Neural progenitor cell (in vitro differentiated cells): ENCODE results near the gene TET2. TPM values are rescaled to one million over a fixed set of nuclear protein-coding genes. Genes with fewer than 3 reads are reported as not detected.
A peak's percentile ranks its signal among the peaks of the same experiment; 100 is the strongest.

Experiments
- DNase-seq: peaks from one replicate; pipeline ENCODE4 v3.0.0-alpha.2; 2016; ENCODE audit warnings: low spot score
- H2AFZ ChIP-seq: fragments of 200-600 bp; sonication (generic); replicated peaks from 2 replicates; pipeline ENCODE4 v1.6.1; 2016; ENCODE audit warnings: antibody characterized with exemption
- H3F3A ChIP-seq: fragments of 200-600 bp; sonication (generic); 2 replicates; pipeline ENCODE4 v1.6.1; 2016; ENCODE audit warnings: antibody characterized with exemption, low read depth
- H3K27ac ChIP-seq: fragments of 200-600 bp; sonication (generic); 2 replicates; pipeline ENCODE4 v1.5.1; 2016; ENCODE audit warnings: mild to moderate bottlenecking
- H3K27me3 ChIP-seq: fragments of 200-600 bp; sonication (generic); 2 replicates; pipeline ENCODE4 v1.6.1; 2016; ENCODE audit warnings: mild to moderate bottlenecking, moderate library complexity
- H3K36me3 ChIP-seq: fragments of 200-600 bp; sonication (generic); 2 replicates; pipeline ENCODE4 v1.5.1; 2016
- H3K4me1 ChIP-seq: fragments of 200-600 bp; sonication (generic); 2 replicates; pipeline ENCODE4 v1.6.1; 2016; ENCODE audit warnings: mixed run types
- H3K4me2 ChIP-seq: fragments of 200-600 bp; sonication (generic); 2 replicates; pipeline ENCODE4 v1.6.1; 2016
- H3K4me3 ChIP-seq: fragments of 200-600 bp; sonication (generic); 2 replicates; pipeline ENCODE4 v1.5.1; 2016
- H3K79me2 ChIP-seq: fragments of 200-600 bp; sonication (generic); 2 replicates; pipeline ENCODE4 v1.6.1; 2016; ENCODE audit warnings: low read depth
- H3K9ac ChIP-seq: fragments of 200-600 bp; sonication (generic); 2 replicates; pipeline ENCODE4 v1.6.1; 2016
- H3K9me3 ChIP-seq: fragments of 200-600 bp; sonication (generic); 2 replicates; pipeline ENCODE4 v1.5.1; 2016; ENCODE audit warnings: low read depth
- H4K20me1 ChIP-seq: fragments of 200-600 bp; sonication (generic); 2 replicates; pipeline ENCODE4 v1.6.1; 2016; ENCODE audit warnings: low read depth
- H3K27ac Mint-ChIP-seq: 3 replicates; pipeline ENCODE4 v1.8.0; 2021; ENCODE audit warnings: mixed read lengths
- H3K27me3 Mint-ChIP-seq: 2 replicates; pipeline ENCODE4 v1.8.0; 2022; ENCODE audit warnings: low read depth, mild to moderate bottlenecking, inconsistent platforms, moderate library complexity, mixed read lengths; ENCODE audit not compliant: insufficient read depth
- H3K36me3 Mint-ChIP-seq: 3 replicates; pipeline ENCODE4 v1.8.0; 2021; ENCODE audit warnings: mixed read lengths
- H3K4me1 Mint-ChIP-seq: 3 replicates; pipeline ENCODE4 v1.8.0; 2021; ENCODE audit warnings: mixed read lengths
- H3K4me3 Mint-ChIP-seq: 3 replicates; pipeline ENCODE4 v1.8.0; 2021; ENCODE audit warnings: mild to moderate bottlenecking, moderate library complexity, mixed read lengths
- H3K9me3 Mint-ChIP-seq: 3 replicates; pipeline ENCODE4 v1.8.0; 2020; ENCODE audit warnings: mixed read lengths
- CTCF ChIP-seq: fragments of 200-600 bp; sonication (generic); IDR thresholded peaks from 2 replicates; pipeline ENCODE4 v1.5.1; 2017; ENCODE audit warnings: antibody characterized with exemption, mild to moderate bottlenecking
- EZH2 ChIP-seq: fragments of 200-600 bp; sonication (generic); IDR thresholded peaks from 2 replicates; pipeline ENCODE4 v1.6.1; 2017; ENCODE audit warnings: antibody characterized with exemption, mild to moderate bottlenecking, moderate library complexity
- EZH2phosphoT487 ChIP-seq: fragments of 200-600 bp; sonication (generic); IDR thresholded peaks from 2 replicates; pipeline ENCODE4 v1.6.1; 2017; ENCODE audit warnings: antibody characterized with exemption
- total RNA-seq: library from RNA; depleted of rRNA; stranded (reverse); fragments of >200 nt; gene quantifications from 2 replicates; pipeline ENCODE4 v1.2.3, GENCODE V29; 2015; ENCODE audit warnings: low replicate concordance

TET2 gene
- total RNA-seq, 1 donor from 2014 or later = 17.0 TPM

- H3K9me3 Mint-ChIP-seq = no peaks in the 10 kb centered on the region
- H3K36me3 Mint-ChIP-seq = peaks cover 11% of the 10 kb centered on the region
- no peak overlapping the region for H3K27ac Mint-ChIP-seq
- H3K36me3 ChIP-seq = no peaks in the 10 kb centered on the region
- H3K79me2 ChIP-seq = no peaks in the 10 kb centered on the region
- H4K20me1 ChIP-seq = no peaks in the 10 kb centered on the region
- no peaks in the 10 kb centered on the region for H3K9me3 ChIP-seq
- no peaks in the 10 kb centered on the region for H3F3A ChIP-seq
- H3K4me3 Mint-ChIP-seq = no peak overlapping the region
- DNase-seq = no peak
- no peak overlapping the region for H2AFZ ChIP-seq
- no peak overlapping the region for H3K9ac ChIP-seq
- H3K27me3 ChIP-seq = no peaks in the 10 kb centered on the region
- no peaks in the 10 kb centered on the region for H3K4me1 ChIP-seq
- no peaks in the 10 kb centered on the region for H3K27me3 Mint-ChIP-seq
- no peak overlapping the region for H3K4me3 ChIP-seq
- no peak overlapping the region for H3K27ac ChIP-seq
- H3K4me1 Mint-ChIP-seq = no peaks in the 10 kb centered on the region
- no peak overlapping the region for H3K4me2 ChIP-seq
- TF ChIP-seq CTCF = no peak
- TF ChIP-seq EZH2phosphoT487 = no peak
- no peak for TF ChIP-seq EZH2
Observed at GRCh38 chr4:105197777-105198176, 51.1 kb downstream of the TET2 start.

GRCh38 chr4:105198541-105198940 lies 51.9 kb downstream of the TET2 start:
- no peaks in the 10 kb centered on the region for H3K27me3 ChIP-seq
- H3F3A ChIP-seq = no peaks in the 10 kb centered on the region
- H3K36me3 ChIP-seq = no peaks in the 10 kb centered on the region
- H3K27me3 Mint-ChIP-seq = no peaks in the 10 kb centered on the region
- TF ChIP-seq CTCF (no peak), EZH2phosphoT487 (no peak), EZH2 (no peak)
- no peaks in the 10 kb centered on the region for H3K4me1 Mint-ChIP-seq
- H3K4me2 ChIP-seq = no peak overlapping the region
- H3K36me3 Mint-ChIP-seq = peaks cover 11% of the 10 kb centered on the region
- no peaks in the 10 kb centered on the region for H3K9me3 ChIP-seq
- no peak overlapping the region for H3K27ac ChIP-seq
- H3K79me2 ChIP-seq = no peaks in the 10 kb centered on the region
- no peak overlapping the region for H3K4me3 ChIP-seq
- H2AFZ ChIP-seq = no peak overlapping the region
- H3K9me3 Mint-ChIP-seq = no peaks in the 10 kb centered on the region
- no peaks in the 10 kb centered on the region for H3K4me1 ChIP-seq
- no peak overlapping the region for H3K4me3 Mint-ChIP-seq
- no peak overlapping the region for H3K9ac ChIP-seq
- no peak overlapping the region for H3K27ac Mint-ChIP-seq
- no peak for DNase-seq
- no peaks in the 10 kb centered on the region for H4K20me1 ChIP-seq

- Mint-ChIP-seq H3K27me3 (no peaks in the 10 kb centered on the region), H3K9me3 (no peaks in the 10 kb centered on the region), H3K4me3 (no peak overlapping the region), H3K36me3 (peaks cover 12% of the 10 kb centered on the region), H3K27ac (no peak overlapping the region), H3K4me1 (peaks cover 28% of the 10 kb centered on the region)
- H3K27ac ChIP-seq = no peak overlapping the region
- DNase-seq = peak; percentile 3
- no peak overlapping the region for H2AFZ ChIP-seq
- H3K4me3 ChIP-seq = no peak overlapping the region
- TF ChIP-seq EZH2phosphoT487 = no peak
- no peak for TF ChIP-seq EZH2
- no peak for TF ChIP-seq CTCF
- no peak overlapping the region for H3K4me2 ChIP-seq
- H3K27me3 ChIP-seq = peaks cover 23% of the 10 kb centered on the region
- no peak overlapping the region for H3K9ac ChIP-seq
- H3K9me3 ChIP-seq = no peaks in the 10 kb centered on the region
- peaks cover 26% of the 10 kb centered on the region for H3K4me1 ChIP-seq
- no peaks in the 10 kb centered on the region for H3F3A ChIP-seq
- H3K36me3 ChIP-seq = no peaks in the 10 kb centered on the region
- peaks cover 41% of the 10 kb centered on the region for H4K20me1 ChIP-seq
- H3K79me2 ChIP-seq = peaks cover 3% of the 10 kb centered on the region
Observed at GRCh38 chr4:105206214-105206613, 59.5 kb downstream of the TET2 start.
